Neuronal stem cell (in vitro differentiated cells): ENCODE results near the gene LPP.

Experiments
- DNase-seq: peaks from one replicate; pipeline ENCODE4 v3.0.0-alpha.2; 2013; ENCODE audit warnings: low spot score
- H2AFZ ChIP-seq: one replicate; pipeline ENCODE4 v1.6.1; 2013; ENCODE audit warnings: mild to moderate bottlenecking, low read length, inconsistent platforms
- H2AK5ac ChIP-seq: 2 replicates; pipeline ENCODE4 v1.6.1; 2013; ENCODE audit warnings: low read depth, mild to moderate bottlenecking, inconsistent platforms, low read length, moderate library complexity, mixed read lengths
- H2BK120ac ChIP-seq: 2 replicates; pipeline ENCODE4 v1.6.1; 2013; ENCODE audit warnings: low read depth, mild to moderate bottlenecking, inconsistent platforms, low read length, moderate library complexity, mixed read lengths
- H2BK12ac ChIP-seq: one replicate; pipeline ENCODE4 v1.6.1; 2013; ENCODE audit warnings: low read length, inconsistent platforms
- H2BK15ac ChIP-seq: 2 replicates; pipeline ENCODE4 v1.6.1; 2013; ENCODE audit warnings: mild to moderate bottlenecking, low read length, inconsistent platforms, mixed read lengths
- H2BK5ac ChIP-seq: one replicate; pipeline ENCODE4 v1.6.1; 2013; ENCODE audit warnings: inconsistent platforms, mild to moderate bottlenecking, low read length, moderate library complexity
- H3K14ac ChIP-seq: one replicate; pipeline ENCODE4 v1.6.1; 2013; ENCODE audit warnings: low read length, inconsistent platforms
- H3K18ac ChIP-seq: 2 replicates; pipeline ENCODE4 v1.6.1; 2013; ENCODE audit warnings: low read length, inconsistent platforms
- H3K23ac ChIP-seq: 2 replicates; pipeline ENCODE4 v1.6.1; 2013; ENCODE audit warnings: low read depth, mild to moderate bottlenecking, mixed read lengths, low read length, inconsistent platforms; ENCODE audit not compliant: poor library complexity
- H3K27ac ChIP-seq: replicated peaks from 3 replicates; pipeline ENCODE4 v1.5.1; 2013; ENCODE audit warnings: low read length, inconsistent platforms
- H3K27me3 ChIP-seq, 3 experiments: 2 replicates each; pipeline ENCODE4 v1.6.1; 2013; ENCODE audit warnings: low read length in 3 of 3, mild to moderate bottlenecking in 2 of 3, inconsistent platforms in 1 of 3, low read depth in 1 of 3, mixed read lengths in 1 of 3, moderate library complexity in 1 of 3; ENCODE audit not compliant: control insufficient read depth in 3 of 3, insufficient read depth in 3 of 3
- H3K36me3 ChIP-seq, 2 donors: replicated peaks in 1 of 2; 2 replicates each; pipeline ENCODE4 v1.6.1; 2013; ENCODE audit warnings: low read length in 2 of 2; ENCODE audit not compliant: control insufficient read depth in 2 of 2, insufficient read depth in 2 of 2
- H3K4ac ChIP-seq: 2 replicates; pipeline ENCODE4 v1.6.1; 2013; ENCODE audit warnings: inconsistent platforms, mild to moderate bottlenecking, low read length, moderate library complexity
- H3K4me1 ChIP-seq, 2 donors: 1 replicate in 1 of 2; 2 replicates in 1 of 2; pipeline ENCODE4 v1.6.1; 2013; ENCODE audit warnings: low read length in 2 of 2, low read depth in 1 of 2; ENCODE audit not compliant: control insufficient read depth in 2 of 2, insufficient read depth in 1 of 2
- H3K4me2 ChIP-seq: one replicate; pipeline ENCODE4 v1.6.1; 2013; ENCODE audit warnings: mild to moderate bottlenecking, low read length, inconsistent platforms; ENCODE audit not compliant: insufficient read depth, poor library complexity, severe bottlenecking
- H3K4me3 ChIP-seq, 2 donors: 2 replicates each; pipeline ENCODE4 v1.5.1; 2013; ENCODE audit warnings: low read length in 2 of 2, mild to moderate bottlenecking in 2 of 2, inconsistent platforms in 1 of 2, moderate library complexity in 1 of 2
- H3K79me1 ChIP-seq: one replicate; pipeline ENCODE4 v1.6.1; 2013; ENCODE audit warnings: low read depth, mild to moderate bottlenecking, inconsistent platforms, low read length, moderate library complexity
- H3K9ac ChIP-seq: one replicate; pipeline ENCODE4 v1.6.1; 2013; ENCODE audit warnings: mild to moderate bottlenecking, low read depth, low read length, inconsistent platforms; ENCODE audit not compliant: poor library complexity
- H3K9me3 ChIP-seq, 2 donors: replicated peaks in 1 of 2; 2 replicates each; pipeline versions ENCODE3 to v1.6.1; 2013; ENCODE audit warnings: low read length in 2 of 2, mild to moderate bottlenecking in 2 of 2, inconsistent platforms in 1 of 2, low read depth in 1 of 2, mixed read lengths in 1 of 2, moderate library complexity in 1 of 2; ENCODE audit not compliant: control insufficient read depth in 2 of 2, insufficient read depth in 1 of 2
- H4K8ac ChIP-seq: one replicate; pipeline ENCODE4 v1.6.1; 2013; ENCODE audit warnings: low read depth, mild to moderate bottlenecking, inconsistent platforms, low read length, moderate library complexity
- H4K91ac ChIP-seq: one replicate; pipeline ENCODE4 v1.6.1; 2013; ENCODE audit warnings: low read length, low read depth, mild to moderate bottlenecking, inconsistent platforms; ENCODE audit not compliant: poor library complexity
- WGBS, 2 donors: extraction: QIAGEN DNeasy Blood & Tissue Kit; methylation state at CpG; one replicate each; pipeline ENCODE4 v1.1.7; 2013; ENCODE audit warnings: missing lambda C conversion rate in 2 of 2, mixed read lengths in 1 of 2; ENCODE audit not compliant: insufficient read length in 2 of 2, insufficient replicate concordance in 1 of 2; ENCODE audit errors: extremely low coverage in 2 of 2; 5-methylcytosine and 5-hydroxymethylcytosine counted together

LPP gene

GRCh38 chr3:188286087-188286513 is 132.1 kb downstream of the LPP start:
- Histone ChIP-seq H3K4me3 (no peak overlapping the region), H3K4me2 (no peak overlapping the region), H3K23ac (no peak overlapping the region), H3K9me3 (no peaks in the 10 kb centered on the region), H3K27ac (no peak overlapping the region), H4K8ac (no peak overlapping the region), H2BK15ac (no peak overlapping the region), H3K79me1 (no peaks in the 10 kb centered on the region), H2AK5ac (no peak overlapping the region), H2AFZ (no peak overlapping the region), H4K91ac (no peak overlapping the region), H2BK12ac (no peak overlapping the region), H3K4me1 (peaks cover 0 to 9% of the 10 kb centered on the region in 2 donors), H2BK5ac (no peak overlapping the region), H3K18ac (no peak overlapping the region), H3K14ac (no peak overlapping the region), H2BK120ac (no peak overlapping the region), H3K4ac (no peak overlapping the region), H3K36me3 (no peaks in the 10 kb centered on the region), H3K9ac (no peak overlapping the region), H3K27me3 (no peaks in the 10 kb centered on the region)
- DNase-seq = no peak
- WGBS, 2 donors = no CpG with 5 or more reads among the region's 3 CpGs

DNA sequence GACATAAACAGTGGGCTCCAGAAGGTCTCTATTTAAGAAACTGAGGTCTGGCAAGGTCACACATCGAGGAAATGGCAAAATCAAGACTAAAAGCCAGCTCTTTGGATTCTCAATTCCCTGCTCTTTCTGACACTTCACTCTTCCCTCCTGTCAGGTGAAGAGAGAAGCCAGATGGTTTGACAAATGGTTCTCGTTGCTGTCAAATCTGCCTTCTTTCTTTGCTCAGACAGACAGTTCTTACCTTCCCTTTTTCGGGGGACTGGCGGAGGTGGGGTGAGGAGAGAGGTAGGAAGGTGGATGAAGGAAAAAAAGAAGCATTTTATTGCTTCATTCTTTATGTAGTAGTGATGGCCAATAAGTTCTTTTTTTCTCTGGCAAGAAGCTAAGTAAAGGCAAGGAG is 133.4 kb downstream of the LPP start:
- Histone ChIP-seq H3K4ac (no peak overlapping the region), H3K4me1 (peaks cover 0 to 7% of the 10 kb centered on the region in 2 donors), H3K79me1 (no peaks in the 10 kb centered on the region), H2AFZ (no peak overlapping the region), H3K4me2 (no peak overlapping the region), H2AK5ac (no peak overlapping the region), H3K27me3 (no peaks in the 10 kb centered on the region), H3K9me3 (no peaks in the 10 kb centered on the region), H3K14ac (no peak overlapping the region), H2BK120ac (no peak overlapping the region), H4K8ac (no peak overlapping the region), H2BK15ac (no peak overlapping the region), H2BK5ac (no peak overlapping the region), H4K91ac (no peak overlapping the region), H3K18ac (no peak overlapping the region), H3K36me3 (no peaks in the 10 kb centered on the region), H3K23ac (no peak overlapping the region), H3K27ac (no peak overlapping the region), H3K4me3 (no peak overlapping the region), H2BK12ac (no peak overlapping the region), H3K9ac (no peak overlapping the region)
- no CpG with 5 or more reads among the region's 4 CpGs for WGBS, 2 donors
- no peak for DNase-seq

DNA sequence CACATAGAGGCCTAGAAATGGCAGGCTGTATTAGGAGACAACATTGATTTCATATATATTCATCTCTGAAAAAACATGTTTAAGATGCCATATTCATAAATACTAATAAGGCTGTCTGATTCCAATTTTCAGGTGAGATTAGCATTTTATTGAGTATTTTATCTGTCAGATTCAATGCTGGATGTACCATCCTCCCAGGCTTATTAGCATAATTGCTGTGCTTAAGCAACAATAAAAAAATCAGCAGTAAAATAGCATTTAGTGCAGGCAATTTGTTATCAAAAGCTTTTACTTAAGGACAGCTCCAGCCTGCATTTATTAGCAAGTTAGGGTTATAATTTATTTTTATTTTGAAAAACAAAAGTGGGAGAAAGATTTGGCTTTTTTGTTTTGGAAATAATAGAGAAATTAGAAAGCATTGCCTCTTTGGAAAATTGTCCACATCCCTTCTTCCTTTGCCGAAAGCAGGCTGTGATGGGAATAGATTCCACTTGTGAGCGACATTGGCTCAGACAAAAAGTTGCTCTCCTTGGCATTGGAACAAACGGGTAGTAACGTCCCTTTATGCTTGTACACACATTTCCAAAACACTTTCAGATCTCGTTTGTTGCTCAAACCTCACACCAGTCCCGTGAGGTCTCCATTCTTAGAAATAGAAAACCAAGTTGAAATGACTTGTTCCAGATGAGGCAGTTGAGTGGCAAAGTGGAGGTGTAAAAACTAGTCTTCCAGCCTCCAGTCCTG is 134.0 kb downstream of the LPP start:
- H2BK15ac ChIP-seq = no peak overlapping the region
- no CpG with 5 or more reads among the region's 6 CpGs for WGBS, 2 donors
- no peak overlapping the region for H3K9ac ChIP-seq
- H2BK120ac ChIP-seq = no peak overlapping the region
- H3K18ac ChIP-seq = no peak overlapping the region
- DNase-seq = no peak
- no peaks in the 10 kb centered on the region for H3K36me3 ChIP-seq
- no peak overlapping the region for H3K4me2 ChIP-seq
- no peak overlapping the region for H3K4me3 ChIP-seq
- no peak overlapping the region for H3K4ac ChIP-seq
- H2AFZ ChIP-seq = no peak overlapping the region
- H2AK5ac ChIP-seq = no peak overlapping the region
- H3K9me3 ChIP-seq = no peaks in the 10 kb centered on the region
- no peak overlapping the region for H2BK12ac ChIP-seq
- no peaks in the 10 kb centered on the region for H3K79me1 ChIP-seq
- H3K27me3 ChIP-seq = no peaks in the 10 kb centered on the region
- H3K4me1 ChIP-seq = peaks cover 0 to 3% of the 10 kb centered on the region in 2 donors
- H4K8ac ChIP-seq = no peak overlapping the region
- H3K27ac ChIP-seq = no peak overlapping the region
- H4K91ac ChIP-seq = no peak overlapping the region
- no peak overlapping the region for H2BK5ac ChIP-seq
- H3K14ac ChIP-seq = no peak overlapping the region
- no peak overlapping the region for H3K23ac ChIP-seq

- H2BK12ac ChIP-seq = no peak overlapping the region
- no peak overlapping the region for H2BK5ac ChIP-seq
- H3K4ac ChIP-seq = no peak overlapping the region
- H2AFZ ChIP-seq = no peak overlapping the region
- H3K36me3 ChIP-seq = no peaks in the 10 kb centered on the region
- H3K18ac ChIP-seq = no peak overlapping the region
- no peak overlapping the region for H2BK120ac ChIP-seq
- no peak overlapping the region for H3K4me2 ChIP-seq
- no peak overlapping the region for H2BK15ac ChIP-seq
- H2AK5ac ChIP-seq = no peak overlapping the region
- H3K4me3 ChIP-seq = no peak overlapping the region
- no peak overlapping the region for H3K27ac ChIP-seq
- H4K91ac ChIP-seq = no peak overlapping the region
- H3K14ac ChIP-seq = no peak overlapping the region
- H3K27me3 ChIP-seq = no peaks in the 10 kb centered on the region
- H3K9me3 ChIP-seq = no peaks in the 10 kb centered on the region
- no peak overlapping the region for H3K23ac ChIP-seq
- no peak overlapping the region for H3K9ac ChIP-seq
- DNase-seq = no peak
- H4K8ac ChIP-seq = no peak overlapping the region
- WGBS, 2 donors = no CpG with 5 or more reads among the region's 1 CpG
- H3K4me1 ChIP-seq = peaks cover 8% of the 10 kb centered on the region in 2 donors
- H3K79me1 ChIP-seq = peaks cover 2% of the 10 kb centered on the region
Measured at GRCh38 chr3:188292251-188292650, 138.3 kb downstream of the LPP start.
